Fibroblast of skin of right quadriceps (primary cell): ENCODE data around the gene LRRFIP2.

Experiments used
- DNase-seq: peaks from one replicate; pipeline ENCODE4 v3.0.0-alpha.2; 2013

Gene LRRFIP2

DNA sequence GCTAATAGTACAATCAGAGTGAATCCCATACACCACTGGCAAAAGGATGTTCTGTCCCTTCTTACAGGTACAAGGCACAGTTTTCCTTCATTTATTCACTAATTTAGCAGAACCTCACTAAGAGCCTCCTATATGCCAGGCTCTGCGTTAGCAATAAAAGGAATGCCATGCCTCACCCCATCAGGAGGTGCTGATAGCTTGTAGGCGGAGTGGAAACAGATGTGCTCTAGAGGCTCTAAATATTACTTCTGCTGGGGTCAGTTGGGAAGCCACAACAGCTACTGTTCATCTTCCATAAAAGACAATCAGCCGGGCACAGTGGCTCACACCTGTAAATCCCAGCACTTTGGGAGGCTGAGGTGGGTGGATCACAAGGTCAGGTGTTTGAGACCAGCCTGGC is 156.7 kb downstream of the LRRFIP2 start:
- DNase-seq, result no peak

DNA sequence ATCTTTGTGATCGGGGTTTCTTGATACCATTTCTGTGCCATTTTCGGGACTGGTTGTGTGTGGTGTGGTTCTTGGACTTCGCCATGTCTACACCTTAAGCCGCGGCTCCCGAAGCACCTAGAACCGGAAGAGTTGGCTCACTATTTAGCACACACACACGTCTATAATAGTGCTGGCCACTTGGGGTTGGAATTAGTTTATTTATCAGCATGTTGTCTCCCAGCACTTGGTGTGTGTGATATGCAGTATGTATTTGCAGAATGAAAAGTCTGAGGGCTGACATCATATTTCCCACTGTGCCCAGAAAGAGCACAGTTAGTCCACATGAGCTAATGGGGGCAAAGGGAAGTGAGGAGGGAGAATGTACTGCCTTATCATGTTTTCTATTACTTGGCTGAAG is 157.5 kb downstream of the LRRFIP2 start:
- no peak for DNase-seq

DNA sequence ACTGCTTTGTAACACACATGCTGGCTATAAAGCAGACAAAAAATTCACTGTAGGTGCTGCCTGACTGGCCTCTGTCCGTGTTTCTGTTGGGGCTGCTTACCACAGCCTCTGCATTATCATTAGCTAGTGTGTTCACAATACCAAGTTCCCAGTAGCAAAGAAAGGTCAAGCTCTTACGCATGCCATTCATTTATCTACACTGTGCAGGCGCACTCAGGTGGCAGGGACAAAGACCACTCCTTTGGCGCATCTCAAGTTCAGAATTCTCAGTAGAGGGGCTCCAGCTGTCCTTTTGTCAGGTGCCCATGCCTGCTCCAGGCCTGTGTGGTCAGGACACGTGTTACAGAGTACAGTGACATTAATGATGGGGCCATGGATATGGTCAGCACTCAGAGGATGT is 158.7 kb downstream of the LRRFIP2 start:
- no peak for DNase-seq

GRCh38 chr3:37014620-37015019 is 159.8 kb downstream of the LRRFIP2 start:
- no peak for DNase-seq
